GM19372 (cell line): ENCODE measurements around the gene URM1.

ENCODE experiments used
- ATAC-seq: cut with Tn5 transposase; IDR thresholded peaks from one replicate; pipeline ENCODE4 v1.9.1; 2021; ENCODE audit warnings: mild to moderate bottlenecking, low read depth, moderate library complexity; ENCODE audit not compliant: unreplicated experiment

URM1 gene

GRCh38 chr9:128344931-128345605 lies 26.1 kb upstream of the URM1 start:
- no peak for ATAC-seq

- ATAC-seq, result no peak
Measured at GRCh38 chr9:128349125-128349524, 22.0 kb upstream of the URM1 start.

GRCh38 chr9:128349772-128350171 lies 21.4 kb upstream of the URM1 start:
- no peak for ATAC-seq

- no peak for ATAC-seq
Measured at GRCh38 chr9:128355451-128355850, 15.7 kb upstream of the URM1 start.

GRCh38 chr9:128358090-128358489 lies 13.1 kb upstream of the URM1 start:
- no peak for ATAC-seq

- ATAC-seq, result no peak
Measured at GRCh38 chr9:128358861-128359260, 12.3 kb upstream of the URM1 start.

- no peak for ATAC-seq
Measured at GRCh38 chr9:128360826-128361225, 10.3 kb upstream of the URM1 start.

GRCh38 chr9:128361296-128361985 lies 9.7 kb upstream of the URM1 start:
- no peak for ATAC-seq

GRCh38 chr9:128361986-128362646 lies 9.1 kb upstream of the URM1 start:
- ATAC-seq, result peak; percentile 71

GRCh38 chr9:128362774-128363173 lies 8.4 kb upstream of the URM1 start:
- ATAC-seq, result no peak

GRCh38 chr9:128365525-128365924 lies 5.6 kb upstream of the URM1 start:
- no peak for ATAC-seq

GRCh38 chr9:128369024-128369706 lies 2.0 kb upstream of the URM1 start:
- no peak for ATAC-seq

GRCh38 chr9:128370367-128370751 lies 815 bp upstream of the URM1 start:
- ATAC-seq, result no peak

GRCh38 chr9:128371630-128372117 lies 500 bp downstream of the URM1 start:
- no peak for ATAC-seq

- ATAC-seq, result no peak
Measured at GRCh38 chr9:128372188-128372641, 1.0 kb downstream of the URM1 start.

GRCh38 chr9:128372784-128373183 lies 1.6 kb downstream of the URM1 start:
- ATAC-seq, result no peak

GRCh38 chr9:128374221-128374675 lies 3.1 kb downstream of the URM1 start:
- ATAC-seq, result no peak

GRCh38 chr9:128375865-128376264 lies 4.7 kb downstream of the URM1 start:
- ATAC-seq, result no peak

GRCh38 chr9:128382261-128382660 lies 11.1 kb downstream of the URM1 start:
- ATAC-seq, result no peak

- ATAC-seq, result no peak
Measured at GRCh38 chr9:128383007-128383753, 12.0 kb downstream of the URM1 start.
